ENCODE measurements around the gene MMP14. TPM values are rescaled to one million over a fixed set of nuclear protein-coding genes. Genes with fewer than 3 reads are reported as not detected.

Gene MMP14
- total and polyA plus RNA-seq, 9 of the 15 experiments (the other 6 are each of a cell fraction or from before 2014, with no cell fraction given) = 0.36 to 5.8 (median 1.3) TPM; not detected in 2

DNA sequence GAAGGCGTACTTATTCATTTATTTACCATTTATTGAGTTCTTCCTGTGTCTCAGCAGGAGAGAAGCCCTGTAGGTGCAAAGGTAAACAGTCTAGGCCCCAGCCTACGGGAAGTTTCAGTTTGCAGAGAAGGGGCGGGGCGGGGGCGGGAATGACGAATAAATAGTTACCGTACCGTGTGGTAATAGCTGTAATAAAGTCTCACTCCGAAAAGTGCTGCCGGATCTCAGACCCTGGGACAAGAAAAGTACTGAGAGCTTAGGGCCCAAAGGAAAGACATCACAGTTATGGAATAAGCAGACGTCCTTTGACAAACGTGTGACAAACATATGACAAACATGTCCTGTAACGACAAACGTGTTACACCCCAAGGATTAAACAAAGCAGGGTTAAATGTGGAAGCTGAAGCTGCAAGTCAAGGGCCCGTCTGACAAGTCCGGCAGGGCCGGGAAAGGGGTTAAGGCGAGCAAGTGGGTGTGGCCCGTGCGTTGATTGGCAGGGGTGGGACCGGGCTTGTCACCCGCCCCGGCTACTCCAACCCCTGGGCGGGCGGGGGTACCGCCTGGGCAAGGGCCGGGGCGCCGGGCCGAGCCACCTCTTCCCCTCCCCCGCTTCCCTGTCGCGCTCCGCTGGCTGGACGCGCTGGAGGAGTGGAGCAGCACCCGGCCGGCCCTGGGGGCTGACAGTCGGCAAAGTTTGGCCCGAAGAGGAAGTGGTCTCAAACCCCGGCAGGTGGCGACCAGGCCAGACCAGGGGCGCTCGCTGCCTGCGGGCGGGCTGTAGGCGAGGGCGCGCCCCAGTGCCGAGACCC, 35.0 kb downstream of the MMP14 start, which contains the start of gene LRP10 (continued):
- no peak for TF ChIP-seq CHD4 (IDR thresholded peaks at IDR 0.05; ENCODE audit: insufficient read depth, insufficient replicate concordance, low read depth, low read length, poor library complexity, severe bottlenecking)
- TF ChIP-seq ZNF551 (CRISPR knock-in tag; IDR thresholded peaks at IDR 0.05) = no peak
- 0 out of 2 replicates have a peak, but pooled peaks have one; percentile 21 for TF ChIP-seq CREB1 (IDR thresholded peaks at IDR 0.05)
- peak; percentile 48; the same call in 1 of the 2 replicates for TF ChIP-seq CREB1 (CRISPR knock-in tag; IDR thresholded peaks at IDR 0.05)
- no peak for TF ChIP-seq RBM15 (IDR thresholded peaks at IDR 0.05; ENCODE audit: insufficient read depth, low read length)
- TF ChIP-seq BACH1 (tag; IDR thresholded peaks at IDR 0.05) = no peak
- TF ChIP-seq MTA1 (IDR thresholded peaks at IDR 0.05; ENCODE audit: borderline replicate concordance) = no peak
- TF ChIP-seq ETV6 (IDR thresholded peaks at IDR 0.05; ENCODE audit: borderline replicate concordance in 1 of 2, low read depth in 2 of 2, low read length in 1 of 2) = no peak
- no peak for TF ChIP-seq ETV6 (CRISPR knock-in tag; IDR thresholded peaks at IDR 0.05; ENCODE audit: borderline replicate concordance)
- 0 out of 2 replicates have a peak, but pooled peaks have one; percentile 49 for TF ChIP-seq HLTF (IDR thresholded peaks at IDR 0.05)
- TF ChIP-seq DACH1 (IDR thresholded peaks at IDR 0.05; ENCODE audit: partially characterized antibody) = no peak
- peak in 1 of 2 experiments; percentile 52; a peak in 2 of 4 replicates for TF ChIP-seq SIN3A (IDR thresholded peaks at IDR 0.05; ENCODE audit: borderline replicate concordance in 2 of 2, control insufficient read depth in 1 of 2, low read depth in 2 of 2, low read length in 2 of 2)
- TF ChIP-seq, protein P1, sequence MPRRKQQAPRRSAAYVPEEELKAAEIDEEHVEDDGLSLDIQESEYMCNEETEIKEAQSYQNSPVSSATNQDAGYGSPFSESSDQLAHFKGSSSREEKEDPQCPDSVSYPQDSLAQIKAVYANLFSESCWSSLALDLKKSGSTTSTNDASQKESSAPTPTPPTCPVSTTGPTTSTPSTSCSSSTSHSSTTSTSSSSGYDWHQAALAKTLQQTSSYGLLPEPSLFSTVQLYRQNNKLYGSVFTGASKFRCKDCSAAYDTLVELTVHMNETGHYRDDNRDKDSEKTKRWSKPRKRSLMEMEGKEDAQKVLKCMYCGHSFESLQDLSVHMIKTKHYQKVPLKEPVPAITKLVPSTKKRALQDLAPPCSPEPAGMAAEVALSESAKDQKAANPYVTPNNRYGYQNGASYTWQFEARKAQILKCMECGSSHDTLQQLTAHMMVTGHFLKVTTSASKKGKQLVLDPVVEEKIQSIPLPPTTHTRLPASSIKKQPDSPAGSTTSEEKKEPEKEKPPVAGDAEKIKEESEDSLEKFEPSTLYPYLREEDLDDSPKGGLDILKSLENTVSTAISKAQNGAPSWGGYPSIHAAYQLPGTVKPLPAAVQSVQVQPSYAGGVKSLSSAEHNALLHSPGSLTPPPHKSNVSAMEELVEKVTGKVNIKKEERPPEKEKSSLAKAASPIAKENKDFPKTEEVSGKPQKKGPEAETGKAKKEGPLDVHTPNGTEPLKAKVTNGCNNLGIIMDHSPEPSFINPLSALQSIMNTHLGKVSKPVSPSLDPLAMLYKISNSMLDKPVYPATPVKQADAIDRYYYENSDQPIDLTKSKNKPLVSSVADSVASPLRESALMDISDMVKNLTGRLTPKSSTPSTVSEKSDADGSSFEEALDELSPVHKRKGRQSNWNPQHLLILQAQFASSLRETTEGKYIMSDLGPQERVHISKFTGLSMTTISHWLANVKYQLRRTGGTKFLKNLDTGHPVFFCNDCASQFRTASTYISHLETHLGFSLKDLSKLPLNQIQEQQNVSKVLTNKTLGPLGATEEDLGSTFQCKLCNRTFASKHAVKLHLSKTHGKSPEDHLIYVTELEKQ (CRISPR knock-in tag; IDR thresholded peaks at IDR 0.05) = no peak
- 0 out of 2 replicates have a peak, but pooled peaks have one; percentile 39 for TF ChIP-seq ZBTB1 (CRISPR knock-in tag; IDR thresholded peaks at IDR 0.05; ENCODE audit: borderline replicate concordance, low read depth)
- TF ChIP-seq SMARCC2 (IDR thresholded peaks at IDR 0.05; ENCODE audit: low read depth) = no peak
- TF ChIP-seq TRIM24 (IDR thresholded peaks at IDR 0.05) = peak in 1 of 2 experiments; percentile 5; a peak in 1 of 4 replicates
- no peak for TF ChIP-seq TSC22D4 (tag; IDR thresholded peaks at IDR 0.05)
- no peak for TF ChIP-seq BMI1 (IDR thresholded peaks at IDR 0.05; ENCODE audit: low read length)
- TF ChIP-seq RHOXF2B (CRISPR knock-in tag; conservative IDR thresholded peaks at IDR 0.05) = 0 out of 2 replicates have a peak, but pooled peaks have one; percentile 10
- no peak for TF ChIP-seq DNMT1 (IDR thresholded peaks at IDR 0.05)
- TF ChIP-seq, protein P2, sequence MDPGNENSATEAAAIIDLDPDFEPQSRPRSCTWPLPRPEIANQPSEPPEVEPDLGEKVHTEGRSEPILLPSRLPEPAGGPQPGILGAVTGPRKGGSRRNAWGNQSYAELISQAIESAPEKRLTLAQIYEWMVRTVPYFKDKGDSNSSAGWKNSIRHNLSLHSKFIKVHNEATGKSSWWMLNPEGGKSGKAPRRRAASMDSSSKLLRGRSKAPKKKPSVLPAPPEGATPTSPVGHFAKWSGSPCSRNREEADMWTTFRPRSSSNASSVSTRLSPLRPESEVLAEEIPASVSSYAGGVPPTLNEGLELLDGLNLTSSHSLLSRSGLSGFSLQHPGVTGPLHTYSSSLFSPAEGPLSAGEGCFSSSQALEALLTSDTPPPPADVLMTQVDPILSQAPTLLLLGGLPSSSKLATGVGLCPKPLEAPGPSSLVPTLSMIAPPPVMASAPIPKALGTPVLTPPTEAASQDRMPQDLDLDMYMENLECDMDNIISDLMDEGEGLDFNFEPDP (CRISPR knock-in tag; IDR thresholded peaks at IDR 0.05) = 0 out of 2 replicates have a peak, but pooled peaks have one; percentile 27
- no peak for TF ChIP-seq RUNX1 (IDR thresholded peaks at IDR 0.05; ENCODE audit: low read depth)
- no peak for TF ChIP-seq ZNF764 (CRISPR knock-in tag; IDR thresholded peaks at IDR 0.05; ENCODE audit: low read depth)
- no peak for TF ChIP-seq MEF2D (tag; conservative IDR thresholded peaks at IDR 0.05; ENCODE audit: low read depth)

Measured in K562 (cell line).